ENCODE data around the gene OLFML1.

Gene OLFML1

GRCh38 chr11:7530013-7530640 lies 44.8 kb downstream of the OLFML1 start:
- in situ Hi-C loops (cut with MboI; ENCODE audit: low sequenced_read_pairs, unreplicated experiment) = no loop called here
- no peak for TF ChIP-seq CTCF (IDR thresholded peaks at IDR 0.05; ENCODE audit: borderline replicate concordance, control extremely low read depth, extremely low read depth, insufficient read depth, missing control alignments)

GRCh38 chr11:7531011-7531410 lies 45.7 kb downstream of the OLFML1 start:
- DNase-seq (ENCODE audit: low spot score) = no peak
- in situ Hi-C loops (cut with MboI; ENCODE audit: low sequenced_read_pairs, unreplicated experiment) = no loop called here
- no peak for TF ChIP-seq CTCF (IDR thresholded peaks at IDR 0.05; ENCODE audit: borderline replicate concordance, control extremely low read depth, extremely low read depth, insufficient read depth, missing control alignments)

More at GRCh38 chr11:7530013-7530640, 44.8 kb downstream of the OLFML1 start:
- DNase-seq (ENCODE audit: low spot score) = no peak

GRCh38 chr11:7532405-7533145 lies 47.3 kb downstream of the OLFML1 start:
- no peak for TF ChIP-seq CTCF (IDR thresholded peaks at IDR 0.05; ENCODE audit: borderline replicate concordance, control extremely low read depth, extremely low read depth, insufficient read depth, missing control alignments)
- no peak for DNase-seq (ENCODE audit: low spot score)
- in situ Hi-C loops (cut with MboI; ENCODE audit: low sequenced_read_pairs, unreplicated experiment) = no loop called here

GRCh38 chr11:7533199-7534041 lies 48.1 kb downstream of the OLFML1 start:
- no peak for TF ChIP-seq CTCF (IDR thresholded peaks at IDR 0.05; ENCODE audit: borderline replicate concordance, control extremely low read depth, extremely low read depth, insufficient read depth, missing control alignments)
- in situ Hi-C loops (cut with MboI; ENCODE audit: low sequenced_read_pairs, unreplicated experiment) = no loop called here
- DNase-seq (ENCODE audit: low spot score) = no peak

GRCh38 chr11:7534042-7534378 lies 48.7 kb downstream of the OLFML1 start:
- no peak for TF ChIP-seq CTCF (IDR thresholded peaks at IDR 0.05; ENCODE audit: borderline replicate concordance, control extremely low read depth, extremely low read depth, insufficient read depth, missing control alignments)
- no peak for DNase-seq (ENCODE audit: low spot score)
- in situ Hi-C loops (cut with MboI; ENCODE audit: low sequenced_read_pairs, unreplicated experiment) = no loop called here

- TF ChIP-seq CTCF (IDR thresholded peaks at IDR 0.05; ENCODE audit: borderline replicate concordance, control extremely low read depth, extremely low read depth, insufficient read depth, missing control alignments) = peak; percentile 23
- in situ Hi-C loops (cut with MboI; ENCODE audit: low sequenced_read_pairs, unreplicated experiment) = no loop called here
- DNase-seq (ENCODE audit: low spot score) = no peak
These were observed 50.8 kb downstream of the OLFML1 start for GRCh38 chr11:7536100-7536499.

Data from GM13976 (cell line).